ENCODE measurements around the gene GRIA2.

Gene GRIA2

GRCh38 chr4:157405070-157405469 lies 184.5 kb downstream of the GRIA2 start:
- H3K36me3 ChIP-seq (ENCODE audit: control insufficient read depth, insufficient read depth, low read length): no peaks in the 10 kb centered on the region
- no peak overlapping the region for H3K4me2 ChIP-seq (ENCODE audit: low read length)
- H3K4me1 ChIP-seq: no peaks in the 10 kb centered on the region
- TF ChIP-seq CTCF (IDR thresholded peaks at IDR 0.05): no peak
- H3K9ac ChIP-seq: no peak overlapping the region
- no peaks in the 10 kb centered on the region for H3K79me2 ChIP-seq
- H3K4me3 ChIP-seq (ENCODE audit: low read depth, low read length): no peak overlapping the region
- no peaks in the 10 kb centered on the region for H3K27me3 ChIP-seq (ENCODE audit: control insufficient read depth, insufficient read depth, low read length)
- H3K27ac ChIP-seq: no peak overlapping the region
- no peaks in the 10 kb centered on the region for H3K9me3 ChIP-seq (ENCODE audit: control insufficient read depth, low read length)
- no peak overlapping the region for H2AFZ ChIP-seq

All from parathyroid adenoma (tissue), 2 donors.